Endothelial cell of umbilical vein (primary cell): ENCODE measurements around the gene ACTL7B.

Experiments
- EZH2 ChIP-seq: IDR thresholded peaks from 2 replicates; pipeline ENCODE4 v1.6.1; 2012; ENCODE audit warnings: borderline replicate concordance, low read depth, mild to moderate bottlenecking, moderate library complexity, low read length, inconsistent platforms; ENCODE audit not compliant: severe bottlenecking
- FOS ChIP-seq: IDR thresholded peaks from 2 replicates; pipeline ENCODE4 v1.6.1; 2011; ENCODE audit warnings: mild to moderate bottlenecking, low read length, moderate library complexity, borderline replicate concordance; ENCODE audit not compliant: insufficient read depth
- GATA2 ChIP-seq: IDR thresholded peaks from 2 replicates; pipeline ENCODE4 v1.7.0; 2011; ENCODE audit warnings: low read depth, mild to moderate bottlenecking, moderate library complexity, mixed read lengths, low read length; ENCODE audit not compliant: insufficient read length, insufficient read depth
- JUN ChIP-seq: IDR thresholded peaks from 2 replicates; pipeline ENCODE4 v1.6.1; 2011; ENCODE audit warnings: borderline replicate concordance, low read depth; ENCODE audit not compliant: insufficient read length, insufficient read depth
- MYC ChIP-seq: IDR thresholded peaks from one replicate; pipeline ENCODE4 v1.6.1; 2011; ENCODE audit warnings: mild to moderate bottlenecking, low read depth, low read length
- POLR2A ChIP-seq: IDR thresholded peaks from 2 replicates; pipeline ENCODE4 v1.6.1; 2012; ENCODE audit warnings: low read depth, mild to moderate bottlenecking, control low read depth, low read length
- POLR2AphosphoS5 ChIP-seq: IDR thresholded peaks from 2 replicates; pipeline ENCODE4 v1.6.1; 2012; ENCODE audit warnings: low read depth, mild to moderate bottlenecking, control low read depth, low read length, moderate library complexity; ENCODE audit not compliant: insufficient read depth
- TF ChIP-seq, protein P1 (sequence below), 2 donors: IDR thresholded peaks; 1 replicate in 1 of 2; 2 replicates in 1 of 2; pipeline ENCODE4 v1.5.1; 2011; ENCODE audit warnings: low read length in 2 of 2, mild to moderate bottlenecking in 2 of 2, moderate library complexity in 2 of 2, control low read depth in 1 of 2, inconsistent platforms in 1 of 2, low read depth in 1 of 2; ENCODE audit not compliant: insufficient read depth in 1 of 2; ENCODE audit errors: extremely low read depth in 1 of 2
- TF ChIP-seq, protein P2 (sequence below): IDR thresholded peaks from 2 replicates; pipeline ENCODE4 v1.6.1; 2011; ENCODE audit not compliant: insufficient read depth, insufficient read length

DNA sequence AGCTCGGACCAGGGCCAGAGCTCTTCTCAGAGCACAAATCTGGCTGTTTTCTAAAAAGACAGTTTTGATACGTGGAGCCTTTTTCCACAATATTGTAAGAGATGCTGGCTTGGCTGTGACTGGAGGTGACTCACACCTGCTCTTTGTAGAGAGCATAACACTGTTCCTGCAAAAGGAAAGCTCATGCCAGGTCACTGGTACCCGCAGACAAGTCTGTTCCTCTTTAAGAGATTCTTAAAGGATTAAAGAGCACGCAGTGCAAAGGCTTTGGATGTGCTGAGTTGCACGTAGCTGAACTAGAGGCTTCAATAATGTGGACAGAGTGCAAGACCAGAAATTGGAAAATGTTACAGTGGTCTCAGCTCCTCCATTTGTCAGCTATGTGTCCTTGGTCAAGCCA lies 19.0 kb downstream of the ACTL7B start:
- no peak for TF ChIP-seq EZH2
- TF ChIP-seq, protein P1, sequence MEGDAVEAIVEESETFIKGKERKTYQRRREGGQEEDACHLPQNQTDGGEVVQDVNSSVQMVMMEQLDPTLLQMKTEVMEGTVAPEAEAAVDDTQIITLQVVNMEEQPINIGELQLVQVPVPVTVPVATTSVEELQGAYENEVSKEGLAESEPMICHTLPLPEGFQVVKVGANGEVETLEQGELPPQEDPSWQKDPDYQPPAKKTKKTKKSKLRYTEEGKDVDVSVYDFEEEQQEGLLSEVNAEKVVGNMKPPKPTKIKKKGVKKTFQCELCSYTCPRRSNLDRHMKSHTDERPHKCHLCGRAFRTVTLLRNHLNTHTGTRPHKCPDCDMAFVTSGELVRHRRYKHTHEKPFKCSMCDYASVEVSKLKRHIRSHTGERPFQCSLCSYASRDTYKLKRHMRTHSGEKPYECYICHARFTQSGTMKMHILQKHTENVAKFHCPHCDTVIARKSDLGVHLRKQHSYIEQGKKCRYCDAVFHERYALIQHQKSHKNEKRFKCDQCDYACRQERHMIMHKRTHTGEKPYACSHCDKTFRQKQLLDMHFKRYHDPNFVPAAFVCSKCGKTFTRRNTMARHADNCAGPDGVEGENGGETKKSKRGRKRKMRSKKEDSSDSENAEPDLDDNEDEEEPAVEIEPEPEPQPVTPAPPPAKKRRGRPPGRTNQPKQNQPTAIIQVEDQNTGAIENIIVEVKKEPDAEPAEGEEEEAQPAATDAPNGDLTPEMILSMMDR (IDR thresholded peaks at IDR 0.05; ENCODE audit: extremely low read depth in 1 of 2, insufficient read depth in 1 of 2, low read depth in 1 of 2, low read length in 2 of 2): no peak
- TF ChIP-seq POLR2AphosphoS5: no peak
- no peak for TF ChIP-seq POLR2A
- TF ChIP-seq JUN: no peak
- no peak for TF ChIP-seq MYC
- TF ChIP-seq, protein P2, sequence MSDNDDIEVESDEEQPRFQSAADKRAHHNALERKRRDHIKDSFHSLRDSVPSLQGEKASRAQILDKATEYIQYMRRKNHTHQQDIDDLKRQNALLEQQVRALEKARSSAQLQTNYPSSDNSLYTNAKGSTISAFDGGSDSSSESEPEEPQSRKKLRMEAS: no peak
- TF ChIP-seq FOS: no peak
- no peak for TF ChIP-seq GATA2
